Mesothelial cell of epicardium (in vitro differentiated cells): ENCODE measurements around the gene FRMPD2. TPM values are rescaled to one million over a fixed set of nuclear protein-coding genes. Genes with fewer than 3 reads are reported as not detected.

Experiments used
- DNase-seq, 2 experiments: peaks; one replicate each; pipeline ENCODE4 v3.0.0; 2021; ENCODE audit warnings: low spot score in 2 of 2; ENCODE audit not compliant: unreplicated experiment in 2 of 2
- H3K27ac Mint-ChIP-seq: 2 replicates; pipeline ENCODE4 v1.8.0; 2021; ENCODE audit warnings: mixed read lengths
- H3K27me3 Mint-ChIP-seq: 2 replicates; pipeline ENCODE4 v1.8.0; 2021; ENCODE audit warnings: low read depth, mixed read lengths
- H3K36me3 Mint-ChIP-seq: 2 replicates; pipeline ENCODE4 v1.8.0; 2021; ENCODE audit warnings: mixed read lengths
- H3K4me1 Mint-ChIP-seq: 2 replicates; pipeline ENCODE4 v1.8.0; 2021; ENCODE audit warnings: mixed read lengths
- H3K4me3 Mint-ChIP-seq: 2 replicates; pipeline ENCODE4 v1.8.0; 2021; ENCODE audit warnings: mild to moderate bottlenecking, moderate library complexity, mixed read lengths
- H3K9me3 Mint-ChIP-seq: 2 replicates; pipeline ENCODE4 v1.8.0; 2021; ENCODE audit warnings: mixed read lengths
- CTCF ChIP-seq: fragments of 200-600 bp; sonication (generic); IDR thresholded peaks from one replicate; pipeline ENCODE4 v1.5.0; 2021; ENCODE audit warnings: antibody characterized with exemption; ENCODE audit not compliant: unreplicated experiment
- total RNA-seq: library from RNA; stranded (reverse); gene quantifications from 3 replicates; pipeline ENCODE4 v1.2.1, GENCODE V29; 2021

The FRMPD2 gene
- total RNA-seq, 1 donor from 2014 or later: 0.18 TPM

DNA sequence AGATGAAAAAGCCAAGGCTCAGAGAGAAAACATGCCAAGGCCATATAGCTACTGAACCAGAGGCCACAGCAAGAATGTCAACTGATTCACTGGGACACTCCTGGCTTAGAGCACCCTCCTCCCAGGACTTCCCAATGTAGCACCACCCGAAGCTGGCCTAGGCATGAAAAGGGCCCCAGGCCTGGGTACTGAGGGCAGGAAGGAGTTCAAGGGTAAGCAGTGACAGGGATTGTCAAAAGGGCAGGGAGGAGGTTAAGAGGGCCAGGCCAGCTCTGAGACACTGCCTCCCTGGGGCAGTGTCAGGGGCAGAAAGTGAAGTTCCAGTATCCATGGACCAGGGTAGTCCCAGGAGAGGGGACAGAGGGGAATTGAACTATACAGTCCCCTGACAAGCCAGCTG lies 57.8 kb downstream of the FRMPD2 start:
- no peaks in the 10 kb centered on the region for H3K4me1 Mint-ChIP-seq
- H3K27ac Mint-ChIP-seq: no peak overlapping the region
- H3K4me3 Mint-ChIP-seq: no peak overlapping the region
- no peak for DNase-seq
- peaks cover 36% of the 10 kb centered on the region for H3K27me3 Mint-ChIP-seq
- no peaks in the 10 kb centered on the region for H3K36me3 Mint-ChIP-seq
- no peak for TF ChIP-seq CTCF
- peaks cover 16% of the 10 kb centered on the region for H3K9me3 Mint-ChIP-seq

- peaks cover 37% of the 10 kb centered on the region for H3K27me3 Mint-ChIP-seq
- peaks cover 16% of the 10 kb centered on the region for H3K9me3 Mint-ChIP-seq
- H3K4me3 Mint-ChIP-seq: no peak overlapping the region
- no peak for DNase-seq
- no peaks in the 10 kb centered on the region for H3K36me3 Mint-ChIP-seq
- no peaks in the 10 kb centered on the region for H3K4me1 Mint-ChIP-seq
- H3K27ac Mint-ChIP-seq: no peak overlapping the region
- no peak for TF ChIP-seq CTCF
Measured at GRCh38 chr10:48216204-48216505, 58.3 kb downstream of the FRMPD2 start.

- no peak for DNase-seq
- H3K27ac Mint-ChIP-seq: no peak overlapping the region
- no peaks in the 10 kb centered on the region for H3K36me3 Mint-ChIP-seq
- TF ChIP-seq CTCF: peak; percentile 61
- no peaks in the 10 kb centered on the region for H3K4me1 Mint-ChIP-seq
- peaks cover 13% of the 10 kb centered on the region for H3K9me3 Mint-ChIP-seq
- no peak overlapping the region for H3K4me3 Mint-ChIP-seq
- peaks cover 33% of the 10 kb centered on the region for H3K27me3 Mint-ChIP-seq
Measured at GRCh38 chr10:48215486-48216203, 58.9 kb downstream of the FRMPD2 start.

DNA sequence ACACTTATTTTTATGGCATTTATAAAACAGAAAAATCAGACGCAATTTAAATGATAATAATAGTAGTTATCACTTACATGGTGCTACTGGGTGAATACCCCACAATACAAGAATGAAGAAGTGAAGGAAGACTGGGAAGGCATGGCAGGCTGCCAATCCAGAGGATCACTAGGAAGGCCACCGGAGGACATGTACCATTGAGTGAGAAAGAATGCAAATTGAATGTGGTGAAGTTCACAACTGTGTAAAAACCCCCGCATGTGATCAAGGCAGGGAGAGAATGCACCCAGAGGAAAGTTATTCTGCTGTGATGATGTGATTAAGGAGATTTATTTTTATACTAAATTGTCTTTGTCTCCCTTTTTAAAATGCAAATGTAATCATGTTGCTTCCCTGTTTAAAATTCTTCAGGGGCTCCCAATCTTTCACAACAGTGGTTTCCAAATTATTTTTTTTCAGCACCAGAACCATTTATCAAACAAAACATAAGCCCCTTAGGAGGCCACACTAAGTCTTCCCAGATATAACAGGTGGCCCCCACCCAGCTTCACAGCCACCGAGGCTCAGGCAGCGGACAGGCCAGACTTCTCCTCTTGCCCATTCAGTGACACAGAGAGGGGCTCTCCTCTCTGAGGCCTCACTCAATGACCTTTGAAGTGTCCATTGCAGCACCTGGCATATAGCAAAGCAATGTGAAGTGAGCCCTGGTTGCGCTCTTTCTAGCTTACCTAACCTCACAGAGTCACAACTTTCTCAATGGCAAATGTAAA lies 59.6 kb downstream of the FRMPD2 start:
- no peak for TF ChIP-seq CTCF
- Mint-ChIP-seq H3K27ac (no peak overlapping the region), H3K36me3 (no peaks in the 10 kb centered on the region), H3K27me3 (peaks cover 26% of the 10 kb centered on the region), H3K9me3 (peaks cover 6% of the 10 kb centered on the region), H3K4me3 (no peak overlapping the region), H3K4me1 (no peaks in the 10 kb centered on the region)
- DNase-seq: no peak

DNA sequence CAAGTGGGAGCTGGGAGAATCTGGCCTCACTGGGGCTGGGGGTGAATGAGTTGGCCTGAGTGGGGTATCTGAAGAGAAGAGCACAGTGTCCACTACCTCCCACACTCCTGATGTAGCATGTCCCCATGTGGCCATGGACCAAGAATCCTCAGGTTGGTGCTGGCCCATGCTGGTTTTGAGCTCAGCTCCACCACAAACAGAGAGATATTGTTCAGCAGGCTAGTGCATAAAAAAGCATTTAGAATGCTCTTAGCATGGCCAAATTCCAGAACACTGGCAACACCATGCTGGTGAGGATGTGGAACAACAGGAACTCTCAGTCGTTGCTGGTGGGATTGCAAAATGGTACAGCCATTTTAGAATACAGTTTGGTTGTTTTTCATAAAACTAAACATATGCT lies 61.4 kb downstream of the FRMPD2 start:
- no peak for DNase-seq
- Mint-ChIP-seq H3K27me3 (peaks cover 15% of the 10 kb centered on the region), H3K27ac (no peak overlapping the region), H3K4me1 (no peaks in the 10 kb centered on the region), H3K36me3 (no peaks in the 10 kb centered on the region), H3K4me3 (no peak overlapping the region), H3K9me3 (peaks cover 4% of the 10 kb centered on the region)
- TF ChIP-seq CTCF: no peak
